GM23248 (cell line): ENCODE data around the gene AKAP6. TPM values are rescaled to one million over a fixed set of nuclear protein-coding genes. Genes with fewer than 3 reads are reported as not detected.
A peak's percentile ranks its signal among the peaks of the same experiment; 100 is the strongest.

Source experiments
- DNase-seq: peaks from one replicate; pipeline ENCODE4 v3.0.0-alpha.2; 2015
- H2AFZ ChIP-seq: fragments of 200-600 bp; sonication (generic); 2 replicates; pipeline ENCODE4 v1.6.1; 2016; ENCODE audit warnings: antibody characterized with exemption
- H3F3A ChIP-seq: fragments of 200-600 bp; sonication (generic); 2 replicates; pipeline ENCODE4 v1.6.1; 2016; ENCODE audit warnings: mild to moderate bottlenecking, antibody characterized with exemption, mixed run types; ENCODE audit not compliant: insufficient read depth
- H3K27ac ChIP-seq: fragments of 200-600 bp; sonication (generic); 2 replicates; pipeline ENCODE4 v1.5.1; 2016; ENCODE audit warnings: mild to moderate bottlenecking
- H3K27me3 ChIP-seq: fragments of 200-600 bp; sonication (generic); replicated peaks from 2 replicates; pipeline ENCODE4 v1.6.1; 2016; ENCODE audit warnings: mild to moderate bottlenecking; ENCODE audit not compliant: insufficient read depth
- H3K36me3 ChIP-seq: fragments of 200-600 bp; sonication (generic); 2 replicates; pipeline ENCODE4 v1.6.1; 2016; ENCODE audit warnings: low read depth, mild to moderate bottlenecking
- H3K4me1 ChIP-seq: fragments of 200-600 bp; sonication (generic); 2 replicates; pipeline ENCODE4 v1.6.1; 2016; ENCODE audit warnings: mild to moderate bottlenecking; ENCODE audit not compliant: insufficient read depth
- H3K4me2 ChIP-seq: fragments of 200-600 bp; sonication (generic); one replicate; pipeline ENCODE4 v1.6.1; 2016; ENCODE audit warnings: mild to moderate bottlenecking; ENCODE audit not compliant: unreplicated experiment
- H3K4me3 ChIP-seq: fragments of 200-600 bp; sonication (generic); 2 replicates; pipeline ENCODE4 v1.5.1; 2016; ENCODE audit warnings: mild to moderate bottlenecking
- H3K79me2 ChIP-seq: fragments of 200-600 bp; sonication (generic); 2 replicates; pipeline ENCODE4 v1.6.1; 2016; ENCODE audit warnings: mild to moderate bottlenecking; ENCODE audit not compliant: insufficient read depth
- H3K9ac ChIP-seq: fragments of 200-600 bp; sonication (generic); 2 replicates; pipeline ENCODE4 v1.6.1; 2016; ENCODE audit warnings: mild to moderate bottlenecking
- H3K9me2 ChIP-seq: fragments of 200-600 bp; sonication (generic); 2 replicates; pipeline ENCODE4 v1.6.1; 2016; ENCODE audit warnings: mixed run types, mild to moderate bottlenecking, moderate library complexity; ENCODE audit not compliant: insufficient read depth
- H3K9me3 ChIP-seq: fragments of 200-600 bp; sonication (generic); one replicate; pipeline ENCODE4 v1.6.1; 2017; ENCODE audit warnings: low read depth
- H4K20me1 ChIP-seq: fragments of 200-600 bp; sonication (generic); 2 replicates; pipeline ENCODE4 v1.6.0; 2016; ENCODE audit not compliant: insufficient read depth
- EZH2 ChIP-seq: fragments of 200-600 bp; sonication (generic); IDR thresholded peaks from 2 replicates; pipeline ENCODE4 v1.6.1; 2018; ENCODE audit warnings: antibody characterized with exemption, mild to moderate bottlenecking; ENCODE audit not compliant: insufficient read depth, poor library complexity, severe bottlenecking
- EZH2phosphoT487 ChIP-seq: fragments of 200-600 bp; sonication (generic); IDR thresholded peaks from 2 replicates; pipeline ENCODE4 v1.6.1; 2018; ENCODE audit warnings: antibody characterized with exemption, moderate library complexity, mild to moderate bottlenecking, low read depth; ENCODE audit not compliant: insufficient read depth
- WGBS, 2 experiments: methylation state at CpG; one replicate each; pipeline ENCODE4 v1.1.6; 2015 to 2017; ENCODE audit warnings: low lambda C conversion rate in 2 of 2, low coverage in 1 of 2; ENCODE audit errors: missing lambda C conversion rate in 2 of 2; 5-methylcytosine and 5-hydroxymethylcytosine counted together
- in situ Hi-C: fragments of 300-500 bp; cut with MboI; formaldehyde crosslinking; loops from 2 replicates; pipeline ENCODE4 v1.15.0; 2020
- polyA plus RNA-seq: library from polyadenylated mRNA; unstranded; fragments of >200 nt; fragmentation: Nextera tagmentation; extraction: Ambion mirVana; gene quantifications from 2 replicates; pipeline ENCODE4 v1.2.1, GENCODE V29; 2016
- total RNA-seq: library from RNA; depleted of rRNA; stranded (reverse); fragments of >200 nt; shearing (Covaris generic); gene quantifications from 2 replicates; pipeline ENCODE4 v1.2.3, GENCODE V29; 2014

Gene AKAP6
- total and polyA plus RNA-seq, 2 experiments from 2014 or later, result 4.8 to 19.1 TPM

DNA sequence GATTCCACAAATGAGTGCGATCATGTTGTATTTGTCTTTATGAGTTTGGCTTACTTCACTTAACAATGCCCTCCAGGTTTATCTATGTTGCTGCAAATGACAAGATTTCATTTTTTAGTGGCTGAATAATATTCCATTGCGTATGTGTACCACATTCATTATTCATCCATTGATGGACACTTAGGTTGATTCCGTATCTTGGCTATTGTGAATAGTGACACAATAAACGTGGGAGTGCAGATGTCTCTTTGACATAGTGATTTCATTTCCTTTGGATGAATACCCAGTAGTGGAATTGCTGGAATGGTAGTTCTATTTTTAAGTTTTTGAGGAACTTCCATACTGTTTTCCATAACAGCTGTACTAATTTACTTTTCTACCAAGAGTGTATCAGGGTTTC is 23.5 kb downstream of the AKAP6 start:
- DNase-seq, result peak; percentile 20
- Histone ChIP-seq H3K4me1 (no peaks in the 10 kb centered on the region), H4K20me1 (no peaks in the 10 kb centered on the region), H3F3A (no peaks in the 10 kb centered on the region), H3K27ac (no peak overlapping the region), H3K9ac (no peak overlapping the region), H3K4me2 (no peak overlapping the region), H3K9me2 (no peaks in the 10 kb centered on the region), H3K36me3 (no peaks in the 10 kb centered on the region), H3K27me3 (no peaks in the 10 kb centered on the region), H3K79me2 (no peaks in the 10 kb centered on the region), H3K4me3 (no peak overlapping the region), H3K9me3 (no peaks in the 10 kb centered on the region), H2AFZ (no peak overlapping the region)
- TF ChIP-seq EZH2phosphoT487, result no peak
- no peak for TF ChIP-seq EZH2
- in situ Hi-C loops, result no loop called here
- 57 to 59% methylated on average over 4 of the region's 4 CpGs for WGBS, 2 experiments

GRCh38 chr14:32354716-32355115 is 25.6 kb downstream of the AKAP6 start:
- 73 to 78% methylated on average over 3 of the region's 3 CpGs for WGBS, 2 experiments
- no peaks in the 10 kb centered on the region for H3K9me2 ChIP-seq
- no peak overlapping the region for H2AFZ ChIP-seq
- no peaks in the 10 kb centered on the region for H3K79me2 ChIP-seq
- no peak overlapping the region for H3K27ac ChIP-seq
- no peak overlapping the region for H3K4me3 ChIP-seq
- no peak for DNase-seq
- H3K27me3 ChIP-seq, result no peaks in the 10 kb centered on the region
- H3F3A ChIP-seq, result no peaks in the 10 kb centered on the region
- in situ Hi-C loops, result no loop called here
- H3K4me1 ChIP-seq, result no peaks in the 10 kb centered on the region
- no peaks in the 10 kb centered on the region for H3K9me3 ChIP-seq
- TF ChIP-seq EZH2phosphoT487, result no peak
- no peaks in the 10 kb centered on the region for H3K36me3 ChIP-seq
- no peak overlapping the region for H3K9ac ChIP-seq
- H4K20me1 ChIP-seq, result no peaks in the 10 kb centered on the region
- no peak overlapping the region for H3K4me2 ChIP-seq

DNA sequence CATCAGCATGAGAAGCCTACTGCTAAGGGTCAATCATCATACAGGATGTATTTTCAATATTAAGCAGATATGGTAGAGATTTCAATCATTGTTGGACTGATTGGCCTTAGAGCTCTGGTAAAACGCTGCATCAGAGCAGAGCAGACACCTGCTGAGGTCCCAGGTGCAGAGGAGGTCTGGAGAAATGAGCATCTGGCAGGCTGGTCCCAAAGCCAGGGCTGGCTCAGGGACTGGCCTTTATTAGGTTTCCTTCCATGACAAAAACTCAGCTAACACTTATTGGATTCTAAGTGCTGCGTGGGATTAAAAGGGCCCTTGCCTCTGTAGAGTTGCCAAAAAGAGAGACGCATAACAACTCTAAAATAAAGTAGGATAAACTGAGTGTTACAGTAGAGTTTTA is 29.7 kb downstream of the AKAP6 start:
- H3K9ac ChIP-seq, result no peak overlapping the region
- no peak overlapping the region for H3K4me2 ChIP-seq
- in situ Hi-C loops, result no loop called here
- H3K36me3 ChIP-seq, result no peaks in the 10 kb centered on the region
- H3K9me3 ChIP-seq, result no peaks in the 10 kb centered on the region
- H3F3A ChIP-seq, result no peaks in the 10 kb centered on the region
- H3K4me3 ChIP-seq, result no peak overlapping the region
- TF ChIP-seq EZH2 (no peak), EZH2phosphoT487 (no peak)
- no peaks in the 10 kb centered on the region for H3K4me1 ChIP-seq
- no peaks in the 10 kb centered on the region for H3K27me3 ChIP-seq
- 63 to 67% methylated on average over 3 of the region's 3 CpGs for WGBS, 2 experiments
- H2AFZ ChIP-seq, result no peak overlapping the region
- H3K79me2 ChIP-seq, result no peaks in the 10 kb centered on the region
- DNase-seq, result no peak
- no peaks in the 10 kb centered on the region for H3K9me2 ChIP-seq
- H4K20me1 ChIP-seq, result no peaks in the 10 kb centered on the region
- H3K27ac ChIP-seq, result no peak overlapping the region

GRCh38 chr14:32361674-32362073 is 32.6 kb downstream of the AKAP6 start:
- TF ChIP-seq EZH2, result no peak
- no peak for TF ChIP-seq EZH2phosphoT487
- in situ Hi-C loops, result no loop called here
- Histone ChIP-seq H3K27ac (no peak overlapping the region), H3F3A (peaks cover 3% of the 10 kb centered on the region), H3K4me3 (no peak overlapping the region), H3K9me2 (no peaks in the 10 kb centered on the region), H3K9ac (no peak overlapping the region), H3K9me3 (no peaks in the 10 kb centered on the region), H3K79me2 (no peaks in the 10 kb centered on the region), H3K27me3 (no peaks in the 10 kb centered on the region), H3K36me3 (no peaks in the 10 kb centered on the region), H3K4me1 (peaks cover 18% of the 10 kb centered on the region), H2AFZ (no peak overlapping the region), H4K20me1 (no peaks in the 10 kb centered on the region), H3K4me2 (no peak overlapping the region)
- no peak for DNase-seq
- 95 to 100% methylated on average over 2 of the region's 2 CpGs for WGBS, 2 experiments

DNA sequence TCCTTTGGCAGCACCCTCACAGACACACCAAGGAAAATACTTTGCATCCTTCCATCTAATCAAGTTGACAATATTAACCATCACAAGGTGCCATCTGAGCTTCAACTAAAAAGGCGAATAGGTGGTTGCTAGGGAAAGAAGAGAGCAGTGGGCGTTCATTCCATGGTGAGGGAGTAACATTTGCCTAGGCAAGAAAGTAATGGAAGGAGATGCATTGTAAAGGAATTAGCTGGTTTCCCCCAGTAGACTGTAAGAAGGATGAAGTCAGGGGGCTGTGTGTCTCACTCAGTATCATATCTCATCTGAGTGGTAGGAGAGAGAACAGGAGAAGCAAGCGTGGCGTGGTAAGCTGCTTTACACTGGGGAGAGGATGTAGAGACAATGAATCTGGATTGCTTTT is 34.7 kb downstream of the AKAP6 start:
- in situ Hi-C loops, result no loop called here
- TF ChIP-seq EZH2phosphoT487 (no peak), EZH2 (no peak)
- Histone ChIP-seq H3K9ac (no peak overlapping the region), H3K27ac (no peak overlapping the region), H3K27me3 (no peaks in the 10 kb centered on the region), H3K4me3 (no peak overlapping the region), H2AFZ (no peak overlapping the region), H3K9me3 (no peaks in the 10 kb centered on the region), H3K36me3 (no peaks in the 10 kb centered on the region), H4K20me1 (no peaks in the 10 kb centered on the region), H3K4me2 (no peak overlapping the region), H3K4me1 (peaks cover 36% of the 10 kb centered on the region), H3F3A (peaks cover 21% of the 10 kb centered on the region), H3K79me2 (no peaks in the 10 kb centered on the region), H3K9me2 (no peaks in the 10 kb centered on the region)
- 95 to 97% methylated on average over 4 of the region's 4 CpGs for WGBS, 2 experiments
- no peak for DNase-seq
